HCT116 (cell line): ENCODE data around the gene LIMK2. TPM values are rescaled to one million over a fixed set of nuclear protein-coding genes. Genes with fewer than 3 reads are reported as not detected.
A peak's percentile ranks its signal among the peaks of the same experiment; 100 is the strongest.
"Not testable (repeated sequence)": the region's sequence is repeated elsewhere in the genome, so short reads cannot be mapped to it uniquely, and the experiment has no call there.

Source experiments
- ATAC-seq: fragments of 200-7000 bp; cut with Tn5 transposase; 2 replicates; pipeline ENCODE4 v1.9.1; 2020; ENCODE audit warnings: mild to moderate bottlenecking, moderate library complexity
- BruUV-seq: library from RNA; stranded (reverse); fragments of 400-500 nt; replicated peaks from 2 replicates; lab custom pipeline; 2021; lab: Mats Ljungman, UMichigan
- CTCF ChIA-PET: fragments of 300-600 bp; sonication (Branson Sonifier 250); formaldehyde crosslinking; loops from one replicate; lab custom pipeline; 2021; ENCODE audit warnings: antibody characterized with exemption; lab: Charles Lee
- POLR2A ChIA-PET: fragments of 300-600, 350-600 bp; sonication (Branson Sonifier 250); formaldehyde crosslinking; loops from one replicate; lab custom pipeline; 2021; ENCODE audit warnings: antibody characterized with exemption; lab: Charles Lee
- RAD21 ChIA-PET, 2 experiments: fragments of 300-600 bp; sonication (Branson Sonifier 250); formaldehyde crosslinking; loops; one replicate each; lab custom pipeline; 2023; ENCODE audit warnings: low total read pairs in 2 of 2; ENCODE audit not compliant: uncharacterized antibody in 2 of 2, unreplicated experiment in 2 of 2, low non-redundant PET in 1 of 2; lab: Charles Lee
- DNase-seq: peaks from one replicate; pipeline ENCODE4 v3.0.0-alpha.2; 2010; ENCODE audit warnings: low read depth, low spot score
- H2AFZ ChIP-seq: fragments of 200-600 bp; shearing (Covaris generic), sonication (generic); 2 replicates; pipeline ENCODE4 v1.6.1; 2017; ENCODE audit warnings: low read depth, mixed run types, mixed read lengths, antibody characterized with exemption, low read length; ENCODE audit not compliant: poor library complexity, severe bottlenecking
- H3K27ac ChIP-seq: 2 replicates; pipeline ENCODE4 v1.5.1; 2012; ENCODE audit warnings: low read depth, low read length
- H3K27me3 ChIP-seq: fragments of 200-600 bp; sonication (generic); 2 replicates; pipeline ENCODE4 v1.6.1; 2016; ENCODE audit warnings: mixed run types, low read length, mixed read lengths; ENCODE audit not compliant: insufficient read depth
- H3K36me3 ChIP-seq, 2 experiments: fragments of 200-500 bp in 1 of 2; fragments of 200-600 bp in 1 of 2; sonication (Bioruptor generic) in 1 of 2; sonication (generic) in 1 of 2; 2 replicates each; pipeline versions ENCODE4 v1.5.1 to v1.6.1; 2014 to 2016; ENCODE audit warnings: low read length in 2 of 2, inconsistent platforms in 1 of 2, mixed read lengths in 1 of 2, mixed run types in 1 of 2; ENCODE audit not compliant: insufficient read depth in 2 of 2, control insufficient read depth in 1 of 2
- H3K4me1 ChIP-seq, 2 experiments: fragments of 200-600 bp in 1 of 2; sonication (generic) in 1 of 2; 2 replicates each; pipeline versions ENCODE4 v1.5.1 to v1.6.1; 2012 to 2017; ENCODE audit warnings: low read length in 2 of 2, inconsistent platforms in 1 of 2, mild to moderate bottlenecking in 1 of 2, mixed read lengths in 1 of 2, mixed run types in 1 of 2, moderate library complexity in 1 of 2; ENCODE audit not compliant: insufficient read depth in 2 of 2, control insufficient read depth in 1 of 2
- H3K4me2 ChIP-seq: fragments of 200-600 bp; sonication (generic); 2 replicates; pipeline ENCODE4 v1.6.1; 2017; ENCODE audit warnings: mixed run types, low read length, mixed read lengths
- H3K4me3 ChIP-seq, 2 experiments: fragments of 200-600 bp in 1 of 2; sonication (generic) in 1 of 2; replicated peaks in 1 of 2; 2 replicates each; pipeline ENCODE4 v1.5.1; 2011 to 2016; ENCODE audit warnings: low read length in 2 of 2, control low read depth in 1 of 2, low read depth in 1 of 2, mild to moderate bottlenecking in 1 of 2, mixed read lengths in 1 of 2, mixed run types in 1 of 2
- H3K79me2 ChIP-seq: fragments of 200-600 bp; sonication (generic); 2 replicates; pipeline ENCODE4 v1.6.1; 2017; ENCODE audit warnings: mild to moderate bottlenecking, mixed run types, low read length, moderate library complexity, mixed read lengths; ENCODE audit not compliant: insufficient read depth
- H3K9ac ChIP-seq: fragments of 200-600 bp; sonication (generic); 2 replicates; pipeline ENCODE4 v1.6.1; 2016; ENCODE audit warnings: low read length, mixed read lengths
- H3K9me2 ChIP-seq: fragments of 200-600 bp; sonication (generic), shearing (Covaris generic); 2 replicates; pipeline ENCODE4 v1.6.1; 2017; ENCODE audit warnings: mixed run types, mild to moderate bottlenecking, moderate library complexity; ENCODE audit not compliant: insufficient read depth
- H3K9me3 ChIP-seq, 2 experiments: fragments of 200-500 bp in 1 of 2; fragments of 200-600 bp in 1 of 2; sonication (Bioruptor generic) in 1 of 2; sonication (generic) in 1 of 2; 2 replicates each; pipeline ENCODE4 v1.6.1; 2014 to 2017; ENCODE audit warnings: low read length in 2 of 2, mixed read lengths in 2 of 2, inconsistent platforms in 1 of 2, low read depth in 1 of 2, mild to moderate bottlenecking in 1 of 2, mixed run types in 1 of 2, moderate library complexity in 1 of 2; ENCODE audit not compliant: control insufficient read depth in 1 of 2, insufficient read depth in 1 of 2
- H4K20me1 ChIP-seq: fragments of 200-600 bp; sonication (generic), shearing (Covaris generic); 2 replicates; pipeline ENCODE4 v1.6.1; 2017; ENCODE audit warnings: mixed run types, mild to moderate bottlenecking, moderate library complexity; ENCODE audit not compliant: insufficient read depth
- CBX3 ChIP-seq: IDR thresholded peaks from 2 replicates; pipeline ENCODE4 v1.6.1; 2012; ENCODE audit warnings: low read depth
- POLR2A ChIP-seq: IDR thresholded peaks from 2 replicates; pipeline ENCODE4 v1.7.0; 2011; ENCODE audit warnings: borderline replicate concordance; ENCODE audit not compliant: insufficient read depth, insufficient read length; ENCODE audit errors: extremely low read depth
- RAD21 ChIP-seq: IDR thresholded peaks from 2 replicates; pipeline ENCODE4 v1.6.1; 2012; ENCODE audit warnings: low read depth, mild to moderate bottlenecking
- SIN3A ChIP-seq: IDR thresholded peaks from 2 replicates; pipeline ENCODE4 v1.6.1; 2012; ENCODE audit warnings: low read depth
- ZBTB33 ChIP-seq: IDR thresholded peaks from 2 replicates; pipeline ENCODE4 v1.6.1; 2011; ENCODE audit warnings: mild to moderate bottlenecking, low read length, moderate library complexity; ENCODE audit not compliant: insufficient replicate concordance; ENCODE audit errors: extremely low read depth
- intact Hi-C: fragments of 100-400 bp; cut with micrococcal nuclease; formaldehyde crosslinking; loops from 2 replicates; pipeline ENCODE4 v1.10.0; 2022
- total RNA-seq: library from RNA; stranded (reverse); gene quantifications from one replicate; pipeline ENCODE4 v1.2.1, GENCODE V29; 2021; ENCODE audit not compliant: unreplicated experiment

LIMK2 gene
- total RNA-seq, 1 experiment from 2014 or later = 21.9 TPM

- TF ChIP-seq ZBTB33 = no peak
- TF ChIP-seq RAD21 = peak; percentile 66
- no peak for TF ChIP-seq SIN3A
- TF ChIP-seq CBX3 = peak; percentile 28; the same call in 1 of the 2 replicates
- no peak for TF ChIP-seq POLR2A
Observed at GRCh38 chr22:31313366-31314147, 101.5 kb downstream of the LIMK2 start (continued).

- not testable (repeated sequence) for H3K36me3 ChIP-seq
Observed at GRCh38 chr22:31314220-31314619, 102.1 kb downstream of the LIMK2 start.

More at GRCh38 chr22:31314220-31314619, 102.1 kb downstream of the LIMK2 start:
- H3K9me3 ChIP-seq, H3K79me2 ChIP-seq, DNase-seq, H2AFZ ChIP-seq, H3K4me1 ChIP-seq, H3K27ac ChIP-seq, H3K9me2 ChIP-seq, H3K27me3 ChIP-seq, H3K4me2 ChIP-seq, ATAC-seq, H4K20me1 ChIP-seq, POLR2A ChIA-PET, H3K4me3 ChIP-seq, RAD21 ChIA-PET, H3K9ac ChIP-seq, BruUV-seq: not testable (repeated sequence)
- CTCF ChIA-PET = interaction anchor here (0.6 to 2.1 kb wide), 8 partner anchors 9 to 414 kb away, joined by 3 to 21 read pairs (median 9); partner anchors contain the start of genes PIK3IP1 and SELENOM
- intact Hi-C loops = loop anchor here (5.0 kb wide), 1 partner anchor 347 kb away; the partner anchor contains the start of genes MORC2 and TUG1
